Measurements from ENCODE around the gene HHAT. TPM values are rescaled to one million over a fixed set of nuclear protein-coding genes. Genes with fewer than 3 reads are reported as not detected.

The HHAT gene
- total RNA-seq, 1 donor from 2014 or later: 6.0 TPM

GRCh38 chr1:210381934-210382333, 53.2 kb downstream of the HHAT start:
- Mint-ChIP-seq H3K36me3 (ENCODE audit: unreplicated experiment) (no peaks in the 10 kb centered on the region), H3K4me3 (ENCODE audit: unreplicated experiment) (no peak overlapping the region), H3K27me3 (ENCODE audit: unreplicated experiment) (no peaks in the 10 kb centered on the region), H3K4me1 (ENCODE audit: unreplicated experiment) (peaks cover 13% of the 10 kb centered on the region), H3K27ac (ENCODE audit: unreplicated experiment) (no peak overlapping the region), H3K9me3 (ENCODE audit: unreplicated experiment) (no peaks in the 10 kb centered on the region)
- no peak for TF ChIP-seq CTCF (IDR thresholded peaks at IDR 0.05)
- no peak for DNase-seq (ENCODE audit: extremely low spot score, unreplicated experiment)

- no peak for TF ChIP-seq CTCF (IDR thresholded peaks at IDR 0.05)
- DNase-seq (ENCODE audit: extremely low spot score, unreplicated experiment): no peak
- Mint-ChIP-seq H3K27ac (ENCODE audit: unreplicated experiment) (peak overlapping the region; percentile 5), H3K4me3 (ENCODE audit: unreplicated experiment) (no peak overlapping the region), H3K27me3 (ENCODE audit: unreplicated experiment) (no peaks in the 10 kb centered on the region), H3K9me3 (ENCODE audit: unreplicated experiment) (no peaks in the 10 kb centered on the region), H3K36me3 (ENCODE audit: unreplicated experiment) (peaks cover 3% of the 10 kb centered on the region), H3K4me1 (ENCODE audit: unreplicated experiment) (peaks cover 7% of the 10 kb centered on the region)
Observed at GRCh38 chr1:210384625-210385024, 55.9 kb downstream of the HHAT start.

- TF ChIP-seq CTCF (IDR thresholded peaks at IDR 0.05): no peak
- peaks cover 3% of the 10 kb centered on the region for H3K36me3 Mint-ChIP-seq (ENCODE audit: unreplicated experiment)
- H3K9me3 Mint-ChIP-seq (ENCODE audit: unreplicated experiment): no peaks in the 10 kb centered on the region
- H3K27me3 Mint-ChIP-seq (ENCODE audit: unreplicated experiment): no peaks in the 10 kb centered on the region
- H3K27ac Mint-ChIP-seq (ENCODE audit: unreplicated experiment): no peak overlapping the region
- H3K4me3 Mint-ChIP-seq (ENCODE audit: unreplicated experiment): no peak overlapping the region
- DNase-seq (ENCODE audit: extremely low spot score, unreplicated experiment): no peak
- H3K4me1 Mint-ChIP-seq (ENCODE audit: unreplicated experiment): peaks cover 7% of the 10 kb centered on the region
Observed at GRCh38 chr1:210385228-210385627, 56.5 kb downstream of the HHAT start.

- H3K4me3 Mint-ChIP-seq (ENCODE audit: unreplicated experiment): no peak overlapping the region
- no peaks in the 10 kb centered on the region for H3K36me3 Mint-ChIP-seq (ENCODE audit: unreplicated experiment)
- H3K9me3 Mint-ChIP-seq (ENCODE audit: unreplicated experiment): peaks cover 4% of the 10 kb centered on the region
- no peaks in the 10 kb centered on the region for H3K27me3 Mint-ChIP-seq (ENCODE audit: unreplicated experiment)
- TF ChIP-seq CTCF (IDR thresholded peaks at IDR 0.05): no peak
- H3K4me1 Mint-ChIP-seq (ENCODE audit: unreplicated experiment): peaks cover 21% of the 10 kb centered on the region
- H3K27ac Mint-ChIP-seq (ENCODE audit: unreplicated experiment): no peak overlapping the region
- DNase-seq (ENCODE audit: extremely low spot score, unreplicated experiment): no peak
Observed at GRCh38 chr1:210394281-210394821, 65.6 kb downstream of the HHAT start.

GRCh38 chr1:210396541-210396940, 67.8 kb downstream of the HHAT start:
- DNase-seq (ENCODE audit: extremely low spot score, unreplicated experiment): no peak
- no peaks in the 10 kb centered on the region for H3K27me3 Mint-ChIP-seq (ENCODE audit: unreplicated experiment)
- H3K4me1 Mint-ChIP-seq (ENCODE audit: unreplicated experiment): peaks cover 24% of the 10 kb centered on the region
- TF ChIP-seq CTCF (IDR thresholded peaks at IDR 0.05): no peak
- H3K9me3 Mint-ChIP-seq (ENCODE audit: unreplicated experiment): peaks cover 4% of the 10 kb centered on the region
- H3K4me3 Mint-ChIP-seq (ENCODE audit: unreplicated experiment): no peak overlapping the region
- H3K27ac Mint-ChIP-seq (ENCODE audit: unreplicated experiment): no peak overlapping the region
- H3K36me3 Mint-ChIP-seq (ENCODE audit: unreplicated experiment): no peaks in the 10 kb centered on the region

All from osteocyte (in vitro differentiated cells).